ENCODE data around the gene METAP1D.

METAP1D gene

GRCh38 chr2:171999161-171999560 lies 592 bp upstream of the METAP1D start:
- DNase-seq = no peak

- DNase-seq = no peak
Observed at GRCh38 chr2:172000696-172001361, 1.1 kb downstream of the METAP1D start.

DNA sequence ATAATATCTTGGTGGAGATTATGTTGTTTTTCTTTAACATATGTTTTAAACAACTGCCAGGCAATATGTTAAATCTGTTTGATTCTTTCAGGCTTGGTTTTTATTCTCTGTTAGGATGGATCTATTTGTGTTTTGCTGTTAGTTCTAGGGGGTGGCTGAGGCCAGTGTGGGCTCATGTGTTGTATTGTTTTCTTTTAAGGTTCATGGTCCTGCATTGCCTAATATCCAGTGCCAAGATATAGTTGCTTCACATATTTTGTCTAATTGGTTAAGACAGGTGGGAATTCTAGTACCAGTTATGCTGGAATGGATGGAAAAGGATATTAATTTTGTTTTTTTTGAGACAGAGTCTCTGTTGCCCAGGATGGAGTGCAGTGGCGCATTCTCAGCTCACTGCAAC lies 7.6 kb downstream of the METAP1D start:
- no peak for DNase-seq

DNA sequence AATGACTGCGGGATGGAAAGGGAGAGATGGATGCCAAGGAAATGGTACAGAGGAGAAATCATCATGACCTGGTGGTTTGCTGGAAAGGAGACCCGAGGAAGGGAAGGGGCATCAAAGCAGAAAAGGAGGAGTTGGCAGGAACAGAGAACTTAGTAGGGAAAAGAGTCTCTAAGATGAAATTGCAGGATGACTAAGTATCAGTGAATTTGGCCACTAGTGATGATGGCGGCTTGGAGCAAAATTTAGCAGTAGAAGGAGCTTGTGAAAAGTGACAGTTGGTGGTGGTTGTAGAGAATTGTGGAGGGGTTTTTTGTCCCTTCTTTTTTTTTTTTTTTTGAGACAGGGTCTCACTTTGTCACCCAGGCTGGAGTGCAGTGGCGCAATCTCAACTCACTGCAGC lies 10.1 kb downstream of the METAP1D start:
- DNase-seq = no peak

DNA sequence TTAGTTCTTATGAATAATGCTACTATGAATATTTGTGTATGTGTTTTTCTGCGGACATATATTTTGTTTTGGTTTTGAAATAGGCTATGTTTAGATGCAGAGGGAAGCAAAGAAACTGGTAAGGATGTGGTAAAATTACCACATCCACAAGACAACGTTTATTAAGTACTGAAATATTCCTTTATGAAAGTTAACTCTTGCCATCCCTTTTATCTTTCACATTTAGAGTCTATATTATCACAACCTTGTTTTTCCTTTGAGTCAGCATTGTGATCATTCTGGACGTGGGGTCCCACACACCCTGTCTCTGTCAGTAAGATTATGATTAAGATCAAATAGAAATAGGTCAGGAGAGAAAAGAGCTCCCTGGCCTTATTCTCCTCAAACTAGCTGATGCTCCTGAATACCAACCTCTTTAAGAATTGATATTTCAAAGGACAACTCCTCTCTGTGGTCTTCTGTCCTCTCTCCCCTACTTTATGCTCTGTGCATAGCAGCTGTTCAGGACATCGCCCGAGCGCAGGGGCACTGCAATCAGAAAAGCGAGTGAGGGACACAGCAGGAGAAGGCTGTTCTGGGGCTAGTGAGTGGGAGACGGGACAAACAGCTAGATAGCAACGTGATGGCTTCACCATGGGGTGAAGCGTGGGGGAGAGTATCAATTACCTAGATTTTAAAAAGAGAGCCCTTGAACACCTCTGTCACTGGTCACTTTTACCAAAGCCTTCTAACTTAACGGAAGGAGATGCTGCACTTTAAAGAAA lies 12.2 kb downstream of the METAP1D start:
- DNase-seq = peak in 1 of 2 donors; percentile 26

DNA sequence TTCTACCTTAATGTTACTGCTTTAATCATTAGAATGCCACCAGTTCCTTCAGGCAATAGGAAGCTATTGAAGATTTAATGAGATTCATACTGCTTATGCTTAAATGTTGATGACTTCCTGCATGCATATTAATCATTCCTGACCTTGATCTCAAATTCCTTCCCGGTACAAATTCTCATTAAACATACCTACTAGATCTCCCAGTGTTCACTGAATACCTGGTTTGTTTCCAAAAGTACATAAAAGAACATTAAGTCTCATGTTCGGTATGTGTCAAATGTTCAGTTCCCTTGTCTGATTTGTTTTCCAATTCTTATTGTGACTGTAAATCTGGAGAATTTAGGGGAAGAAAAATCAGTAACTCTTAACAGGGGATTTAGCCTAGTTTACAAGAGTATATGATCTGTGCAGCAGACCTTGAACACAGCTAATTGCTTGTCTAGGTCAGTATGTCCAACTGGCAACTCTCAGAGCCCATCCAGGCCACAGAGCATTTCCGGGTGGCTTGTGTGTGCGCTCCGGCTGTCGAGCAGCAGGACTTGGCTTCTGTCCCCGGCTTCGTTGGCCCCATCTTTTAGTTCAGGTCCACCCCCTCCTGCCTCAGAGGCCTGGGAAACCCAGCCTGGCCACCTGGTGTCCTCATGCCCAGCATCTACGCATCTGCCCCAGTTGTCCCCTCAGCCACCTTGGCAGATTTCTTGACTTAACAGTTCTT lies 13.1 kb downstream of the METAP1D start:
- no peak for DNase-seq

GRCh38 chr2:172013396-172013795 lies 13.6 kb downstream of the METAP1D start:
- DNase-seq = no peak

GRCh38 chr2:172021074-172021931 lies 21.6 kb downstream of the METAP1D start:
- DNase-seq = no peak

DNA sequence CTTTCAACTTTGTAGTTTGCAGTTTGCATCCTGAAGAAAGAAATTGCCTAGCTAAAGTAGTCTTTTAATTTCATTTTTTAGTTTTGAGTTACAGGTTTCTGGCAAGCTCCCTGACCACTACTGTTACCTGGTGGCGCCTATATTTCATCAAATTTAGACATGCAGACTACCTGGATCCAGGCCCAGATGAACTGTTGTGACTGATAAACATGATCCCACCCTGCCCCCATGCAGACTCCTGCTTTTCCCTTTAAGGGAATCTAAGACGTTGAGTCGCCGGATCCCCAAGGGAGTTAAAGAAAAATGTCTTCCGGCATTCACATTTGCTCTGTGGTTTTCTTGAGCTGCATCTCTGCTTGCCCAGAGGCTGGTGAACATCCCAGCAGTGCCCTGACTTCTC lies 22.2 kb downstream of the METAP1D start:
- DNase-seq = no peak

GRCh38 chr2:172031536-172031935 lies 31.8 kb downstream of the METAP1D start:
- no peak for DNase-seq

DNA sequence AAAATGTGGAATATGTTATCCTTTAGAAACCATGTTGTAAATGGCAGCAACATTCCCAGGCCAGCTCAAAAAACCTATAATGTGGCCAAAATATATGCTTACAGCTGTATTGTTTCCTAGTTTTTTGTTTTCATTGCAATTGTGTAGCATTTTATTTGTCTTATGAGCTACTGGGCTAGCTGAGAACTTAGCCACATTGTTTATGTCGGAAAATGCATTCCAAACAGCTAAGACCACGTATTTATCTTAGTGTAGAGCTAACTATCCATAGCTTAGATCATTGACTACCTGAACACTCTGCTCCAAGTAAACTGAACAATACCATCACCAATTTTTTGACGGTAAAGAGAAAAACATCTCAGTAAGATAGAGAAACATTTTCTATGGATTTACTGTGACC lies 38.4 kb downstream of the METAP1D start:
- no peak for DNase-seq

- no peak for DNase-seq
Observed at GRCh38 chr2:172038604-172039003, 38.9 kb downstream of the METAP1D start.

DNA sequence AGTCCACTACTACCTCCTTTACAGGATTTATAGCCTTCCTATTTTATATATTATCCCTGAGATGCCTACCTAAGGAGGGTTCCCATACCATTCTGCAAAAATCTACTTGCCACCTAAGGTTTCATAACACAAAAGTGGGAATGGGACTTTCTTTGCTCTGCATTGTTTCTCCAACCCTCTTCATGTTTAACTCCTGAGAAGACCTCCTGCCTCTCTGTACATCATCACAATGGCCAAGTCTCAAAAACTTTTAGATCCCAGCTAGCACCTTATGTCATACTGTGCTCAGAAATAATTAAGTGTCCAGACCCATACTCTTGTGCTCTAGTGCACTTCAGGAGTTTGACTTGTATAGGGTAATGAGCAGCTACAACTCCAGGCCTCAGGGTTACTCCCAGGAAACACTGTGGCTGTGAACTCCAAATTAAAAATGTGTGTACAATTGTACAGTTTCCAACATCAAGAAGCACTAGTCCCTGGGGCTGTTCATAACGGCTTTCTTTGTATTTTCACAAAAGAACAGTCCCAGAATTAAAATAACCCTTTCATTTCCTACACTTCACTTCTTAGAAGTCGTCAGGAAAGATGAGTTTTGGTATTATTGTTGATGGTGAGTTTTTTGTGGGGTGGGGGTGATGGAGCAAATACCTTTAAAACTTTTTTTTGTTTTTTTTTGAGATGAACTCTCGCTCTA lies 39.4 kb downstream of the METAP1D start:
- DNase-seq = no peak

DNA sequence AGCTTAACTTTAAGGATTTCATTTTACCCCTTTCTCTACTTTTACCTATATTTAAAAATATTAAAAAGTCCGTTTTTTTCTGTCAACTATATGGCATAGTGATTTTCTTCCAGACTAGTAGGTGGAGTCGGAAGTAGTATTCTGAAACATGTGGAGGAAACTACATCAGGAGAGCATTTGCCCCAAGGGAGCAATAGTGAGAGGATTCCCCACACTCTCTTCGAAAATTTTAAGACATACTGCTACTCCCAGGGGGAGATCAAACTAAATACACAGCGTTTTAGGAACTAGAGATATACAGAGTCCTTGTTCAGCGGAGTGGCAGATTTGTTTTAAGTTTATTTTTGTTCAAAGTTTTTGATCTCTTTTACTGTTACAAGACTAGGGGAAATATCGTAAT lies 40.6 kb downstream of the METAP1D start:
- no peak for DNase-seq

- DNase-seq = no peak
Observed at GRCh38 chr2:172046080-172046678, 46.4 kb downstream of the METAP1D start.

- no peak for DNase-seq
Observed at GRCh38 chr2:172046866-172047565, 47.3 kb downstream of the METAP1D start.

GRCh38 chr2:172047566-172048507 lies 48.1 kb downstream of the METAP1D start:
- DNase-seq = no peak

- no peak for DNase-seq
Observed at GRCh38 chr2:172048508-172049503, 49.1 kb downstream of the METAP1D start.

Data from CD4-positive, alpha-beta T cell treated with Interleukin-4 for 1 hour (primary cell).